ENCODE results near the gene PANX1. TPM values are rescaled to one million over a fixed set of nuclear protein-coding genes. Genes with fewer than 3 reads are reported as not detected.

The PANX1 gene
- total and polyA plus RNA-seq, 2 donors (not counting 1 experiment from before 2014, with no cell fraction given), result 51.7 to 54.5 TPM

DNA sequence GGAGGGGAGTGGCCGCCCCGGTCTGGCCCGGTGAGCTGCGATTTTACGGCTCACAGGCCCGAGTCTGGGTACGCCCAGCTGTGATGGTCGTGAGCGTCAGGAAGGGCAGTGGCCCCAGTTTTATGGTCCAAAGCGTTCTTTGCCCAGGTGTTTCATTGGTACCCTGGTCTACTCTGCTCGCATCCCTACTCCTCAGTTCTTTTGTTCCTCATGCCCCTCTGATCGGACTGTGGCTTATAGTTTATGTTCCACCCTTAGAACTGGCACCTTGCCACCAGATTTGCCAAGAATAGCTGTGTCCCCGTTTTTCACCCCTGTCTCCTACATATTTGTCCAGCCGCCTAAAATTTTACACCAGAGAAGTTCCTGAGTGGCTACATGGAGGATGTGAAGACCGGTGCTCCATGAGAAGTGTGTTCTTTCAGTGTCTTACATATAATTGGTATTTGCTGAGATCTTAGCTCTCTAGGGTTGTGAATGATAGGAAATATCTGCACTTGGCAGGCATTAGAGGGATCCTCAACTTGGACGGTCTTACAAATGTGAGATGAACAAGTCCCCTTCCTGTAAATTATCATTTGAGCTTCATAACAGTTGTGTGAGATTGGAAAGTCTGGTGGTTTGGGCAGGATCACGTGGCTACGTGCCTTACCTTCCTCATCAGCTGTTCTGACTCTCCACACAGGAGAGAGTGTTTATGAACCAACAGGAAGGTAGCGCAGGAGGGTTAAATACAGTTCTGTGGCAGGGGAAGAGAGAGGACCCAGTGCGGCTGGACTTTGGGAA is 1.1 kb downstream of the PANX1 start:
- Histone ChIP-seq H2AFZ (ENCODE audit: low read length) (peak overlapping the region; percentile 4), H3K4me2 (ENCODE audit: extremely low read depth, insufficient read depth, low read length) (peak overlapping the region; percentile 95), H3K4me1 (ENCODE audit: control insufficient read depth, extremely low read depth, insufficient read depth, low read length) (peaks cover 19% of the 10 kb centered on the region), H3K36me3 (ENCODE audit: control insufficient read depth, insufficient read depth, low read length) (no peaks in the 10 kb centered on the region), H3K4me3 (replicated peaks in 1 of 4; ENCODE audit: control extremely low read depth in 1 of 4, insufficient read depth in 1 of 4, low read depth in 3 of 4, low read length in 4 of 4) (peak overlapping the region; percentile 55 to 88 (median 80)), H3K27ac (ENCODE audit: insufficient read depth, low read length) (peak overlapping the region; percentile 96), H3K27me3 (ENCODE audit: control insufficient read depth, insufficient read depth, low read length) (no peaks in the 10 kb centered on the region), H3K9ac (ENCODE audit: insufficient read depth, low read length) (peak overlapping the region; percentile 92), H3K9me3 (ENCODE audit: control insufficient read depth, insufficient read depth, low read depth, low read length) (no peaks in the 10 kb centered on the region), H4K20me1 (ENCODE audit: control insufficient read depth, extremely low read depth, insufficient read depth, low read length) (no peaks in the 10 kb centered on the region), H3K79me2 (ENCODE audit: control insufficient read depth, insufficient read depth, low read length) (peaks cover 57% of the 10 kb centered on the region)
- peak in 1 of 2 donors; percentile 54 for DNase-seq (ENCODE audit: low read depth in 2 of 2)
- no peak for TF ChIP-seq EZH2 (IDR thresholded peaks at IDR 0.05; ENCODE audit: low read length, missing control alignments)
- TF ChIP-seq, protein P1, sequence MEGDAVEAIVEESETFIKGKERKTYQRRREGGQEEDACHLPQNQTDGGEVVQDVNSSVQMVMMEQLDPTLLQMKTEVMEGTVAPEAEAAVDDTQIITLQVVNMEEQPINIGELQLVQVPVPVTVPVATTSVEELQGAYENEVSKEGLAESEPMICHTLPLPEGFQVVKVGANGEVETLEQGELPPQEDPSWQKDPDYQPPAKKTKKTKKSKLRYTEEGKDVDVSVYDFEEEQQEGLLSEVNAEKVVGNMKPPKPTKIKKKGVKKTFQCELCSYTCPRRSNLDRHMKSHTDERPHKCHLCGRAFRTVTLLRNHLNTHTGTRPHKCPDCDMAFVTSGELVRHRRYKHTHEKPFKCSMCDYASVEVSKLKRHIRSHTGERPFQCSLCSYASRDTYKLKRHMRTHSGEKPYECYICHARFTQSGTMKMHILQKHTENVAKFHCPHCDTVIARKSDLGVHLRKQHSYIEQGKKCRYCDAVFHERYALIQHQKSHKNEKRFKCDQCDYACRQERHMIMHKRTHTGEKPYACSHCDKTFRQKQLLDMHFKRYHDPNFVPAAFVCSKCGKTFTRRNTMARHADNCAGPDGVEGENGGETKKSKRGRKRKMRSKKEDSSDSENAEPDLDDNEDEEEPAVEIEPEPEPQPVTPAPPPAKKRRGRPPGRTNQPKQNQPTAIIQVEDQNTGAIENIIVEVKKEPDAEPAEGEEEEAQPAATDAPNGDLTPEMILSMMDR (conservative IDR thresholded peaks at IDR 0.05 in 1 of 2, IDR thresholded peaks at IDR 0.05 in 1 of 2; ENCODE audit: low read depth in 1 of 2, low read length in 2 of 2), result no peak

- TF ChIP-seq, protein P1 (conservative IDR thresholded peaks at IDR 0.05 in 1 of 2, IDR thresholded peaks at IDR 0.05 in 1 of 2; ENCODE audit: low read depth in 1 of 2, low read length in 2 of 2), result no peak
- no peak for TF ChIP-seq EZH2 (IDR thresholded peaks at IDR 0.05; ENCODE audit: low read length, missing control alignments)
- no peaks in the 10 kb centered on the region for H3K27me3 ChIP-seq (ENCODE audit: control insufficient read depth, insufficient read depth, low read length)
- no peaks in the 10 kb centered on the region for H4K20me1 ChIP-seq (ENCODE audit: control insufficient read depth, extremely low read depth, insufficient read depth, low read length)
- no peaks in the 10 kb centered on the region for H3K36me3 ChIP-seq (ENCODE audit: control insufficient read depth, insufficient read depth, low read length)
- H2AFZ ChIP-seq (ENCODE audit: low read length), result no peak overlapping the region
- H3K9ac ChIP-seq (ENCODE audit: insufficient read depth, low read length), result peak overlapping the region; percentile 92
- H3K4me3 ChIP-seq (replicated peaks in 1 of 4; ENCODE audit: control extremely low read depth in 1 of 4, insufficient read depth in 1 of 4, low read depth in 3 of 4, low read length in 4 of 4), result peak overlapping the region; percentile 55 to 88 (median 80)
- H3K9me3 ChIP-seq (ENCODE audit: control insufficient read depth, insufficient read depth, low read depth, low read length), result no peaks in the 10 kb centered on the region
- peak overlapping the region; percentile 95 for H3K4me2 ChIP-seq (ENCODE audit: extremely low read depth, insufficient read depth, low read length)
- peaks cover 25% of the 10 kb centered on the region for H3K4me1 ChIP-seq (ENCODE audit: control insufficient read depth, extremely low read depth, insufficient read depth, low read length)
- peaks cover 61% of the 10 kb centered on the region for H3K79me2 ChIP-seq (ENCODE audit: control insufficient read depth, insufficient read depth, low read length)
- DNase-seq (ENCODE audit: low read depth in 2 of 2), result peak; percentile 92 to 94
- H3K27ac ChIP-seq (ENCODE audit: insufficient read depth, low read length), result peak overlapping the region; percentile 96
Observed at GRCh38 chr11:94130298-94131046, 1.8 kb downstream of the PANX1 start.

- H2AFZ ChIP-seq (ENCODE audit: low read length), result no peak overlapping the region
- DNase-seq (ENCODE audit: low read depth in 2 of 2), result no peak
- peak overlapping the region; percentile 55 to 88 (median 80) for H3K4me3 ChIP-seq (replicated peaks in 1 of 4; ENCODE audit: control extremely low read depth in 1 of 4, insufficient read depth in 1 of 4, low read depth in 3 of 4, low read length in 4 of 4)
- H3K9ac ChIP-seq (ENCODE audit: insufficient read depth, low read length), result peak overlapping the region; percentile 5
- no peaks in the 10 kb centered on the region for H4K20me1 ChIP-seq (ENCODE audit: control insufficient read depth, extremely low read depth, insufficient read depth, low read length)
- H3K36me3 ChIP-seq (ENCODE audit: control insufficient read depth, insufficient read depth, low read length), result no peaks in the 10 kb centered on the region
- H3K27me3 ChIP-seq (ENCODE audit: control insufficient read depth, insufficient read depth, low read length), result no peaks in the 10 kb centered on the region
- TF ChIP-seq, protein P1 (conservative IDR thresholded peaks at IDR 0.05 in 1 of 2, IDR thresholded peaks at IDR 0.05 in 1 of 2; ENCODE audit: low read depth in 1 of 2, low read length in 2 of 2), result no peak
- no peak for TF ChIP-seq EZH2 (IDR thresholded peaks at IDR 0.05; ENCODE audit: low read length, missing control alignments)
- no peaks in the 10 kb centered on the region for H3K9me3 ChIP-seq (ENCODE audit: control insufficient read depth, insufficient read depth, low read depth, low read length)
- H3K79me2 ChIP-seq (ENCODE audit: control insufficient read depth, insufficient read depth, low read length), result peaks cover 62% of the 10 kb centered on the region
- peak overlapping the region; percentile 96 for H3K27ac ChIP-seq (ENCODE audit: insufficient read depth, low read length)
- peaks cover 27% of the 10 kb centered on the region for H3K4me1 ChIP-seq (ENCODE audit: control insufficient read depth, extremely low read depth, insufficient read depth, low read length)
- peak overlapping the region; percentile 95 for H3K4me2 ChIP-seq (ENCODE audit: extremely low read depth, insufficient read depth, low read length)
Observed at GRCh38 chr11:94131047-94131717, 2.5 kb downstream of the PANX1 start.
